H9 (cell line): Measurements from ENCODE around the gene TMEM176B. TPM values are rescaled to one million over a fixed set of nuclear protein-coding genes. Genes with fewer than 3 reads are reported as not detected.

Experiments used
- DNase-seq: peaks from one replicate; pipeline ENCODE4 v3.0.0-alpha.2; 2017
- H2AFZ ChIP-seq: one replicate; pipeline ENCODE4 v1.6.1; 2013; ENCODE audit warnings: mild to moderate bottlenecking, low read length, control low read depth, moderate library complexity
- H2AK5ac ChIP-seq: 2 replicates; pipeline ENCODE4 v1.6.1; 2013; ENCODE audit warnings: low read length, control low read depth, mixed read lengths; ENCODE audit not compliant: insufficient read length
- H2BK120ac ChIP-seq: one replicate; pipeline ENCODE4 v1.6.1; 2013; ENCODE audit warnings: low read depth, mild to moderate bottlenecking, low read length, control low read depth, inconsistent platforms; ENCODE audit not compliant: poor library complexity, severe bottlenecking
- H2BK12ac ChIP-seq: 2 replicates; pipeline ENCODE4 v1.6.1; 2013; ENCODE audit warnings: low read length, control low read depth, mixed read lengths, low read depth; ENCODE audit not compliant: insufficient read length
- H2BK15ac ChIP-seq: 2 replicates; pipeline ENCODE4 v1.6.1; 2013; ENCODE audit warnings: low read depth, low read length, control low read depth
- H2BK20ac ChIP-seq: one replicate; pipeline ENCODE4 v1.6.1; 2013; ENCODE audit warnings: low read depth, mild to moderate bottlenecking, low read length, control low read depth, inconsistent platforms; ENCODE audit not compliant: poor library complexity, severe bottlenecking
- H2BK5ac ChIP-seq: 2 replicates; pipeline ENCODE4 v1.6.1; 2013; ENCODE audit warnings: low read length, control low read depth, mixed read lengths; ENCODE audit not compliant: insufficient read length
- H3K14ac ChIP-seq: 2 replicates; pipeline ENCODE4 v1.6.1; 2013; ENCODE audit warnings: low read length, control low read depth; ENCODE audit not compliant: insufficient read depth
- H3K18ac ChIP-seq: 2 replicates; pipeline ENCODE4 v1.6.1; 2013; ENCODE audit warnings: low read depth, mild to moderate bottlenecking, mixed read lengths, low read length, control low read depth; ENCODE audit not compliant: insufficient read length
- H3K23ac ChIP-seq: 2 replicates; pipeline ENCODE4 v1.6.1; 2013; ENCODE audit warnings: low read length, control low read depth, mixed read lengths, low read depth; ENCODE audit not compliant: insufficient read length
- H3K23me2 ChIP-seq: 2 replicates; pipeline ENCODE4 v1.6.1; 2013; ENCODE audit warnings: low read depth, mild to moderate bottlenecking, mixed read lengths, low read length, control low read depth; ENCODE audit not compliant: insufficient read length, poor library complexity, severe bottlenecking
- H3K27ac ChIP-seq: 2 replicates; pipeline ENCODE4 v1.5.1; 2013; ENCODE audit warnings: low read length, control low read depth, mixed read lengths, low read depth; ENCODE audit not compliant: insufficient read length
- H3K27me3 ChIP-seq: 2 replicates; pipeline ENCODE4 v1.6.1; 2013; ENCODE audit warnings: low read length, control low read depth, inconsistent platforms; ENCODE audit not compliant: insufficient read depth
- H3K4ac ChIP-seq: 2 replicates; pipeline ENCODE4 v1.6.1; 2013; ENCODE audit warnings: low read depth, mild to moderate bottlenecking, control low read depth, inconsistent platforms, low read length, moderate library complexity
- H3K4me1 ChIP-seq: 2 replicates; pipeline ENCODE4 v1.6.1; 2013; ENCODE audit warnings: low read length, control low read depth, inconsistent platforms; ENCODE audit not compliant: insufficient read depth
- H3K4me2 ChIP-seq: 2 replicates; pipeline ENCODE4 v1.6.1; 2013; ENCODE audit warnings: low read length, control low read depth, mixed read lengths; ENCODE audit not compliant: insufficient read length, insufficient read depth
- H3K56ac ChIP-seq: 2 replicates; pipeline ENCODE4 v1.6.1; 2013; ENCODE audit warnings: low read depth, mild to moderate bottlenecking, mixed read lengths, low read length, control low read depth; ENCODE audit not compliant: insufficient read length
- H3K79me1 ChIP-seq: 2 replicates; pipeline ENCODE4 v1.6.1; 2013; ENCODE audit warnings: low read depth, mild to moderate bottlenecking, moderate library complexity, low read length, control low read depth, inconsistent platforms; ENCODE audit not compliant: insufficient read depth, poor library complexity, severe bottlenecking
- H3K79me2 ChIP-seq: 2 replicates; pipeline ENCODE4 v1.6.1; 2013; ENCODE audit warnings: low read length, control low read depth, inconsistent platforms; ENCODE audit not compliant: insufficient read depth
- H3K9ac ChIP-seq: 2 replicates; pipeline ENCODE4 v1.6.1; 2013; ENCODE audit warnings: low read length, control low read depth, mixed read lengths; ENCODE audit not compliant: insufficient read length; ENCODE audit errors: extremely low read depth
- H3K9me3 ChIP-seq: one replicate; pipeline ENCODE4 v1.6.1; 2013; ENCODE audit warnings: low read depth, low read length, inconsistent platforms; ENCODE audit not compliant: control insufficient read depth
- H3T11ph ChIP-seq: one replicate; pipeline ENCODE4 v1.6.1; 2013; ENCODE audit warnings: mild to moderate bottlenecking, low read length, control low read depth, inconsistent platforms
- H4K20me1 ChIP-seq: one replicate; pipeline ENCODE4 v1.6.1; 2013; ENCODE audit not compliant: control insufficient read depth, insufficient read length, insufficient read depth
- H4K5ac ChIP-seq: 2 replicates; pipeline ENCODE4 v1.6.1; 2013; ENCODE audit warnings: low read depth, mild to moderate bottlenecking, mixed read lengths, low read length, control low read depth; ENCODE audit not compliant: insufficient read length
- H4K8ac ChIP-seq: replicated peaks from 2 replicates; pipeline ENCODE4 v1.6.1; 2013; ENCODE audit warnings: low read length, control low read depth, mixed read lengths, low read depth; ENCODE audit not compliant: insufficient read length
- H4K91ac ChIP-seq: 2 replicates; pipeline ENCODE4 v1.6.1; 2013; ENCODE audit warnings: low read depth, mild to moderate bottlenecking, moderate library complexity, mixed read lengths, low read length, control low read depth; ENCODE audit not compliant: insufficient read length
- H3K27ac Mint-ChIP-seq, 3 experiments: 2 replicates in 2 of 3; 3 replicates in 1 of 3; pipeline ENCODE4 v1.8.0; 2020 to 2021; ENCODE audit warnings: mixed read lengths in 3 of 3, mild to moderate bottlenecking in 1 of 3, moderate library complexity in 1 of 3
- H3K27me3 Mint-ChIP-seq: 2 replicates; pipeline ENCODE4 v1.8.0; 2021; ENCODE audit warnings: low read depth, mild to moderate bottlenecking, moderate library complexity, mixed read lengths
- H3K36me3 Mint-ChIP-seq, 3 experiments: 2 replicates in 2 of 3; 3 replicates in 1 of 3; pipeline ENCODE4 v1.8.0; 2020 to 2021; ENCODE audit warnings: low read depth in 3 of 3, mixed read lengths in 3 of 3; ENCODE audit not compliant: insufficient read depth in 1 of 3
- H3K4me1 Mint-ChIP-seq, 2 experiments: 2 replicates each; pipeline ENCODE4 v1.8.0; 2020; ENCODE audit warnings: mixed read lengths in 2 of 2
- H3K4me3 Mint-ChIP-seq, 2 experiments: 2 replicates in 1 of 2; 3 replicates in 1 of 2; pipeline ENCODE4 v1.8.0; 2020 to 2021; ENCODE audit warnings: mild to moderate bottlenecking in 2 of 2, mixed read lengths in 2 of 2, moderate library complexity in 1 of 2
- H3K9me3 Mint-ChIP-seq, 2 experiments: 2 replicates in 1 of 2; 3 replicates in 1 of 2; pipeline ENCODE4 v1.8.0; 2020; ENCODE audit warnings: mild to moderate bottlenecking in 2 of 2, mixed read lengths in 2 of 2, moderate library complexity in 1 of 2
- CTCF ChIP-seq: fragments of 200-600 bp; sonication (generic); conservative IDR thresholded peaks from 3 replicates; pipeline ENCODE4 v1.8.0; 2021; ENCODE audit warnings: antibody characterized with exemption, mild to moderate bottlenecking
- WGBS: extraction: QIAGEN DNeasy Blood & Tissue Kit; methylation state at CpG from one replicate; pipeline ENCODE4 v1.1.7; 2013; ENCODE audit warnings: missing lambda C conversion rate, low lambda C conversion rate, mixed read lengths; ENCODE audit not compliant: insufficient read length; ENCODE audit errors: extremely low coverage; 5-methylcytosine and 5-hydroxymethylcytosine counted together
- total RNA-seq: library from RNA; stranded (reverse); gene quantifications from 2 replicates; pipeline ENCODE4 v1.2.1, GENCODE V29; 2021

Gene TMEM176B
- total RNA-seq, 1 experiment from 2014 or later: 0.85 TPM

- peaks cover 52% of the 10 kb centered on the region for H3K27me3 Mint-ChIP-seq
- H3K14ac ChIP-seq: no peak overlapping the region
- no peaks in the 10 kb centered on the region for H3K4me1 Mint-ChIP-seq
- H3K27ac Mint-ChIP-seq: peak overlapping the region in 1 of 3 experiments; percentile 44; a peak in 1 of 7 replicates
- no peak overlapping the region for H2AK5ac ChIP-seq
- no CpG with 5 or more reads among the region's 10 CpGs for WGBS
- H3K23me2 ChIP-seq: no peaks in the 10 kb centered on the region
- no peak overlapping the region for H2BK15ac ChIP-seq
- H3K9me3 Mint-ChIP-seq: no peaks in the 10 kb centered on the region
- no peak overlapping the region for H3K23ac ChIP-seq
- no peak overlapping the region for H2BK5ac ChIP-seq
- no peak overlapping the region for H4K5ac ChIP-seq
- TF ChIP-seq CTCF: peak; percentile 29; the same call in 2 of the 3 replicates
- no peaks in the 10 kb centered on the region for H3K27me3 ChIP-seq
- no peaks in the 10 kb centered on the region for H3K4me1 ChIP-seq
- no peak overlapping the region for H3K27ac ChIP-seq
- no peak overlapping the region for H3K4ac ChIP-seq
- H3K9ac ChIP-seq: no peak overlapping the region
- no peak overlapping the region for H3T11ph ChIP-seq
- no peak overlapping the region for H2BK12ac ChIP-seq
- no peak overlapping the region for H3K4me2 ChIP-seq
- no peaks in the 10 kb centered on the region for H3K79me2 ChIP-seq
- no peak overlapping the region for H4K8ac ChIP-seq
- H3K18ac ChIP-seq: no peak overlapping the region
- no peak overlapping the region for H4K91ac ChIP-seq
- no peak overlapping the region for H3K56ac ChIP-seq
- H3K9me3 ChIP-seq: no peaks in the 10 kb centered on the region
- no peaks in the 10 kb centered on the region for H3K79me1 ChIP-seq
- no peak overlapping the region for H2BK20ac ChIP-seq
- DNase-seq: no peak
- H2AFZ ChIP-seq: no peak overlapping the region
- H3K4me3 Mint-ChIP-seq: no peak overlapping the region; a peak in 1 of 5 replicates
- no peaks in the 10 kb centered on the region for H4K20me1 ChIP-seq
- H3K36me3 Mint-ChIP-seq: no peaks in the 10 kb centered on the region
- H2BK120ac ChIP-seq: no peak overlapping the region
These were observed 12.6 kb downstream of the TMEM176B start for GRCh38 chr7:150787321-150788281.
